ENCODE data around the gene SGSM2.

The SGSM2 gene

GRCh38 chr17:2369551-2370210, 32.4 kb downstream of the SGSM2 start:
- FAIRE-seq, result no peak

DNA sequence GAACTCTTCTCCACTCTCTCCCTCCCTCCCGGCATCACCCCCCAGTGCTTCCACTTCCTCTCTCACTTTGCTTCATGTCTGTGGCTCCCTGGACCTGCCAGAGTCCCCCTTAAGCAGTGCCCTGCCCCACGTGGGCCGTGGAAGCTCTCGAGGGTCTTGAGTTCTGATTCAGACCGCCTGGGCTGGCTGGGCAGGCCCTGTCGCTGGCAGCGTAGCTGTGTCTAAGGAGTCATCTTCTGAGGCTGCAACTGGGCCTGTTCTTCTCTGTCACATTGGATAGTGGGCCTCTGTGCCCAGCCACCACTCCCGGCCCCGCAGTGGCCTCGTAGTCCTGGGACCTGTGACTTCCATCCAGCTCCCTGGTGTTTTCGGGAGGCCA, 32.9 kb downstream of the SGSM2 start:
- FAIRE-seq, result no peak

DNA sequence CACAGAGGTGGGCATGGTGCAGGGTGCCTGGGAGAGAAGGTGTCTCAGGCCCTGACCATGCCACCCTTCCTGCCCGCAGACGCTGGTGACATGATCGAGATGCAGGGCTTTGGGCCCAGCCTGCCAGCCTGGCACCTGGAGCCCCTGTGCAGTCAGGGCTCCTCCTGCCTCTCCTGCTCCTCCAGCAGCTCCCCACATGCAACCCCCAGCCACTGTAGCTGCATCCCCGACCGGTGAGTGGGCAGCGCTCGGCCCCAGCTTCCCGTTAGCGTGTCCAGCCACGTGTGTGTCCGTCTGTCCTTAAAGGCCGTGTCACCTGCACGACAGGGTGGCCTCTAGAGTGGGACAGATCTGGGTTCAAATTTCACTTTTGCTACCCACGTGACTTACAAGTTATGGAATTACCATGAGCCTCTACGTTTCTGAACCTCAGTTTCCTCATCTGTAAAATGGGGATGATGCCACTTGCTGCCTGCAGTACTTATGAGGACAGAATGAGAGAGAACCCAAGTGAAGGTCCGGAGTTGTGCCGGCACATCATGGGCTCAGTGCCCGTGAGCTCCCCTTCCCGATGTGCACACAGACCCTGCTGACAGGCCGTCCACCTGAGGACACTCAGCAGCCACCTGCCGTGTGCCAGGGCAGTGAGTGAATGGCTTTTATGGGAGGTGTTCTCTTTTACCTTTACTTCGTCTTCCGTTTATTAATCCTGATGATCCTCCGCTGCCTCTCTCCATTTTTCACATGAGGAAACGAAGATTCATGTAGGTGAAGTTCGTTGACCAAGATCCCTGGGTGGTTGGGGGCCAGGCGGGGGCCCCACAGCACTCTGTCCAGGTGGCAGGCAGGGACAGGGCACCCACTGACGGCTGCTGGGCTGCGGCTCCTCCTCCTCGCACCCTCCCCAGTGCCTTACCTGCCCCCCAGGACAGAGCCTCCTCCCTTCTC, 34.2 kb downstream of the SGSM2 start:
- FAIRE-seq, result no peak

DNA sequence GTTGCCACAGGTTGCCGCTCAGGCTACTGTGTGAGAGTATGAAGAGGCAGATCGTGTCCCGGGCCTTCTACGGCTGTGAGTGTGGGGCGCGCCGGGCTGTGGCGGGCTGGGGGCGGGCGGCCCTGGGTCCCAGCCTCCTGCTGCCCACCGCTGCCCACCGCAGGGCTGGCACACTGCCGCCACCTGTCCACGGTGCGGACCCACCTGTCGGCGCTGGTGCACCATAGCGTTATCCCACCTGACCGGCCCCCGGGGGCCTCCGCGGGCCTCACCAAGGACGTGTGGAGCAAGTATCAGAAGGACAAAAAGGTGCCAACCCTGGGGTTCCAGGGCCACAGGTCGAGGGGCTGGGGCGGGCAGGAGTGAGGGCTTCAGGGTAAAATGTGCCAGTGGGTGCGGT, 34.9 kb downstream of the SGSM2 start:
- no peak for FAIRE-seq

GRCh38 chr17:2372681-2373080, 35.4 kb downstream of the SGSM2 start:
- FAIRE-seq, result no peak

- no peak for FAIRE-seq
Observed at GRCh38 chr17:2373179-2373578, 35.9 kb downstream of the SGSM2 start.

- no peak for FAIRE-seq
Observed at GRCh38 chr17:2374549-2375285, 37.4 kb downstream of the SGSM2 start.

DNA sequence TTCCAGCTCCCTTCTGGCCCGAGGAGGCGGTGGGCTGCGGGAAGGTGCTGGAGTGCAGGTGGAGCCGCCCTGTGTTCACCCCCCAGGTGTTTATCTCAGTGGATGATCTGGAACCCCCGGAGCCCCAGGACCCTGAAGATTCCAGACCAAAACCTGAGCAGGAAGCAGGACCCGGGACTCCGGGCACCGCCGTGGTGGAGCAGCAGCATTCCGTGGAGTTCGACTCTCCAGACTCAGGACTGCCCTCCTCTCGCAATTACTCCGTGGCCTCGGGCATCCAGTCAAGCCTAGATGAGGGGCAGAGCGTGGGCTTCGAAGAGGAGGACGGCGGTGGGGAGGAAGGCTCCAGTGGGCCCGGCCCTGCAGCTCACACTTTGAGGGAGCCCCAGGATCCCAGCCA, 38.1 kb downstream of the SGSM2 start:
- FAIRE-seq, result no peak

- no peak for FAIRE-seq
Observed at GRCh38 chr17:2376107-2376506, 38.8 kb downstream of the SGSM2 start.

DNA sequence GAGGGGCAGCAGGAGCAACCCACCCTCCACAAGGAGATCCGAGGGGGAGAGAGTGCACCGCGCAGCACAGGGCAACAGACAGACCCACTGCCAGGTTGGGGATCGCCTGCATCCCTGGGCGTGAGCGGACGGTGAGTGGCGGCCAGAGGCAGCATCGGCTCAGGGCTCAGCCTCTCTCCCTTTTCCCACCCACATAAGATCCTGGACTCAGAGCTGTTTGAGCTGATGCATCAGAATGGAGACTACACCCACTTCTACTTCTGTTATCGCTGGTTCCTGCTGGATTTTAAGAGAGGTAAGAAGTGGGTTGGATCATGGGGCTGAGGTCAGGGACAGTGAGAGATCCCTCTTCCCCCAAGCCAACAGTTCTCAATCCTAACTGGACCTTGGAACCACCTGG, 40.4 kb downstream of the SGSM2 start:
- FAIRE-seq, result no peak

GRCh38 chr17:2378905-2379304, 41.6 kb downstream of the SGSM2 start:
- FAIRE-seq, result no peak

DNA sequence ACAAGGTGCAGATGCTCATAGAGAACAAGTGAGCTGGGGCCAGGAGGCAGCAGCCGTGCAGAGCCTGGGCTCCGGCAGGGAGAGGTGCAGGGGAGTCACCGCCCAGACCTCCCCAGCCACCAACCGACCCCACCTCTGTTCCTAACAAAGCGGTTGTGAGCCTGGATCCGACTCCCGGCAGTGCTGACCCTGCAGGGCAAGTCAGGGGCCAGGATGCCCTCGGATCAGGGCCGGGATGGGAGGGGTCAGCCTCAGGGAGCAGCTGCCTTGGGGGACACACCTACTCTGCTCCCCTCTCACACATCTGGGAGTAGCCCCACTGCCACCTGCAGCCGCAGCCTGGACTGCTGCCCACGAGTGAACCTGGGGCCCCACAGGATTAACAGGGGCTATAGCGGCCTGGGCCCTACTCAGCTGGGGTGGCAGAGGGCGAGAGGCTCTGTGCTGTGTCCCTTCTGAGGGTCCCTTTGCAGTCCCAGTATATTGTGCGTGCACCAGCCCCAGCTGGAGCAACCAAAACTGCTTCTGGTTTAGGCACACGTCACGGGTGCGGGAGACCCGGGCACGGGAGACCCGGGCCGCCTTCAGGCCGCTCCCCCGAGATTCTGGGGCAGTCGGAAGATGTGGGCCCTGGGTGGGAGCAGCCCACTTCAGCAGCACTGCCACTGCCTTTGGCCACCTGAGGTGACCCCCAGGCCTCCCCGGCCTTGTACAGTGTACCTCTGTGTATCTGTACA, 42.4 kb downstream of the SGSM2 start:
- no peak for FAIRE-seq

DNA sequence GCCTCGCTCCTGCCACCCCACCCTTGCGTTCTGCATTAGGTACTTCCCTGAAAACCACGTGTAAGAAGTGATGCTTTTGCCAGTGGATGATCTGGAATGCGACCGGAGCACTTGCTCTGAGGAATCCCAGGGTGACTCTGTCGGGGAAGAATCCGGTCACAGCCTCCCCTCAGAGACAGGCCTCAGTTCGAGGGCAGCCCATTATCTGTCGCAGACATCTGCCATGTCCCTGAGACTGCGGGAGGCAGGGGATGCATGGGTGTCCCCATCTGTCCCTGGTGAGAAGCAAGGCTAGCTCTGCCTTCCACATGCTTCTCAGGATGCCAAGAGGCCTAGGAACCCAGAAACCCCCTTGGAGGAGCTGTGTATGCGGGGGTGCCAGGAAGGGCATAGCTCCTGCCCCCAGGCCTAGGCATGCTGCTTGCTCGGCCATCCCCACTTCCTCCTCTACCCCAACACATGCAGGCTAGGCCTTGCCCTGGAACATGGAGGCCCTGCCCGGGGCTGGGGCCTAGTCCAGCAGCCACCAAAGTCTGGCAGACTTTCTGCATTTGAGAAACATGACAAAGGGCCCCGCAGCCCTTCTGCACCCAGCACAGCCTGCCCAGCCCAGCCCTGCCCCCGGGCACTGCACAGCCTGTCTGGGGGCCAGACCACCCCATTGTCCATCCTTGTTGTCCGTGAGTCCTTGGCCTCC, 43.1 kb downstream of the SGSM2 start:
- no peak for FAIRE-seq

DNA sequence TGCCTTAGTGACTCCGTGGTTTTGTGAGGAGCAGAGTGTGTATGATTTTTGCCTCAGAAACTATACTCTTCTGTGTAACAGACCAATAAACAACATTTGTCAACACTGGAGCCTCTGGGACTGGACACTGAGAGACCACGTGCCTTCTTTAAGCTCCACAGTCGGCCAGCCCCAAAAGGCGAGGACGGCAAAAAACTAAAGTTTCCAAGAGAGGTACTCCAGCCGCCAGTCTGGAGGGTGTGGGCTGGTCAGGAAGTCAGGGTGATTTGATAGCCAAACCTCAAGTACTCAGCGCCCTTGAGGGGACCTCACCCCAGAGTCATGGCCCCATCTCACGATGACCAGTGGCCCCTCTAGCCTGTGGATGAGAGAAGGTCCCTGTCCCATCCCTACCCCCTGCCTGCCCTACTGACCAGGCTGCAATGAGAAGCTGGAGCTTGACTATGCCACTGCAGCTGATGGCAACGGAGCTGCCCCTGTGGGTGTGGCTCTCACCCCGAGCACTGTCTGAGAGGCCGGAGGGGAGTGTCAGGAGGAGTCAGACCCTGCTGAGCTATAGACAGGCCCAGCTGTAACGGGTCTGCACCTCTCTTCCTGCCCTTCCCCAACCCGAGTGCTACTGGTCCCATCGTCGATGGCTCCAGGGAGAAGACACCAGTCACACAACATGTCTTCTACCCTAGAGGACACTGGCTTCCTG, 43.8 kb downstream of the SGSM2 start:
- FAIRE-seq, result no peak

GRCh38 chr17:2383628-2384167, 46.4 kb downstream of the SGSM2 start:
- no peak for FAIRE-seq

GRCh38 chr17:2384439-2385127, 47.3 kb downstream of the SGSM2 start:
- FAIRE-seq, result no peak

DNA sequence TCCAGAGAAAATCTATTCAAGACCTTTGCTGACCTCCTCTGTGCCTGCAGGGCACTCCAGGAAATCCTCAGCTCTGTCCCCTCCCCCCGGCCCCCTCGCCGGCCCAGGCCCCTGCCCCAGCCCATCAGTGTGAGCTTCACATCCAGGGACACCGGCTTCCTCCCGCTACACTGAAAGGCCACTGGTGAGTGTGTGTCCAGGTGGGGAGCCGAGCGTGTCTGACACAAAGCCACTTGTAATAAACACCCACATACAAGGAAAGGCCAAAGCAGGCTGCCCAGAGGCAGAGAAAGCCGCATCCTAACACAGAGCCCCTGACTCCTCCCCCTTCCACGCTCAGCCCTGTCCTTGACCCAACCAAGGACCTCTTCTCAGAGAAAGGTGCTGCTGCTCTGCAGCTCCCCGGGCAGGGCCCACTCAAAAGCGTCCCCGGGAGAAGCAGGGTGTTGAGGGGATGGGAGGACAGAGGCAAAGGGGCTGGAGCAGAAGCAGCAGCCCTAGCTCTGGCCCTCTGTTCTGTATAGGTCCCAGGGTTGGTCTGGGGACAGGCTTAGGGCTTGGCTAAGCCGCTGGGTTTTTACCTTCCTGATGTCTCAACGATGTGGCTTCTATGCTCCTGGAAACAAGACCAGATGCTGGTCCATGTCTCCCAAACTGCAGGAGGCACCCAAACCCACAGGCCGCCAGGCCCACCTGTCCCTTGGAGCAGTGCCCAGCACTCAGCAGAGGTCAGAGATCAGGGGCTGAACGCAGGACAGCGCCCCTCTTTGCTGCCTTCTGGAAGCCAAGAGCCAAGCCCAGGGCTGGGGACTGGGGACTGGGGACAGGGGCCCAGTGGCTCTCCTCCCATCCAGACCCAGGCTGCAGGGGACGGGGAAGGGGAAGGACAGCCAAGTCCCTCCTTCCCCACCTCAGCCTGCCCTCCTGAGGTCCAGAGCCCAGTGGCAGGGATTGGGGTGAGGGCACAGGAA, 48.2 kb downstream of the SGSM2 start:
- no peak for FAIRE-seq

GRCh38 chr17:2386400-2387085, 49.2 kb downstream of the SGSM2 start:
- no peak for FAIRE-seq

Data from G401.6 (cell line).